ENCODE results near the gene NINJ1. TPM values are rescaled to one million over a fixed set of nuclear protein-coding genes. Genes with fewer than 3 reads are reported as not detected.

The NINJ1 gene
- total and polyA plus RNA-seq, 2 of the 13 experiments (the other 11 are each of a cell fraction or from before 2014, with no cell fraction given): 81.2 to 92.1 TPM

DNA sequence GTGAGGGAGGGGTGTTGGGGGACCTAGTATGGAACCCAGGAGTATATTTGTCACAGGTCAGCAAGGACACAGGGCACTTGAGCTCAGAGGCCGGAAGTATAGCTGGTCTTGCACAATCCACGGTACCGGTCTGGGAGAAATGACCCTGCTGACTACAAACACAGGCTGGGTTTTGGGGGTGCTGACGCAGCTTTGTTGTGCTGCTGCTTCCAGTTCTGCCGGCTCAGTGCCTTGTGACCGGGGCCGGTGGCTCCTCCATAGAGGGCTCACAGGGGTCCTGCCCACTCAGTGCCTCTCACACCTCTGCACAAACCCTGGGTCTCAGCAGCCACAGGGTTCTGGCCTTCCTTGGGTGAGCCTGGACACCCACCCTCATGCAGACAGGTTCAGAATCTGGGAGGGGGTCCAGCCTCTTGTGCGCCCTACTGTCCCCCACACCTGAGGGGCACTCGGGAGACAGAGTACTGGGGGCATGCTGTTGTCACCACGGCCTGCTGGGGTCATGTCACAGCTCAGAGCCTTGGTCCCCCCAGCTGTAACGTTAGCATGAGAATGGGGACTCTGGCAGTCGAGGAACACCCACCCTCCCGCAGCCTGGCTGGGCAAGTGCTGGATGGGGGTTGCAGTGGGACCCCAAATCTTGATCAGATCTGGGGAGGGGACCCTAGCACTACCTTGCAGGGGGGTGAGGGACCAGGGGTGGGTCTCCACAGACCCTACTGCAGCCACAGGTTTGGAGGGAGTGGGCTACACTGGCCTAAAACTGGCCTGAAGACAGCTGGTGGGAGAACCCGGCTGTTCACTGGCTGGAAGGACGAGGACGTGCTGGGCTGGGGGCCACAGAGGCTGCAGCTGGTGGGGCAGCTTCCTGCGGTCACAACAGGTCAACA lies 17.7 kb downstream of the NINJ1 start (continued):
- TF ChIP-seq KLF12 (CRISPR knock-in tag; IDR thresholded peaks at IDR 0.05; ENCODE audit: borderline replicate concordance): no peak
- no peak for TF ChIP-seq ZFY (CRISPR knock-in tag; IDR thresholded peaks at IDR 0.05)
- TF ChIP-seq, protein P1, sequence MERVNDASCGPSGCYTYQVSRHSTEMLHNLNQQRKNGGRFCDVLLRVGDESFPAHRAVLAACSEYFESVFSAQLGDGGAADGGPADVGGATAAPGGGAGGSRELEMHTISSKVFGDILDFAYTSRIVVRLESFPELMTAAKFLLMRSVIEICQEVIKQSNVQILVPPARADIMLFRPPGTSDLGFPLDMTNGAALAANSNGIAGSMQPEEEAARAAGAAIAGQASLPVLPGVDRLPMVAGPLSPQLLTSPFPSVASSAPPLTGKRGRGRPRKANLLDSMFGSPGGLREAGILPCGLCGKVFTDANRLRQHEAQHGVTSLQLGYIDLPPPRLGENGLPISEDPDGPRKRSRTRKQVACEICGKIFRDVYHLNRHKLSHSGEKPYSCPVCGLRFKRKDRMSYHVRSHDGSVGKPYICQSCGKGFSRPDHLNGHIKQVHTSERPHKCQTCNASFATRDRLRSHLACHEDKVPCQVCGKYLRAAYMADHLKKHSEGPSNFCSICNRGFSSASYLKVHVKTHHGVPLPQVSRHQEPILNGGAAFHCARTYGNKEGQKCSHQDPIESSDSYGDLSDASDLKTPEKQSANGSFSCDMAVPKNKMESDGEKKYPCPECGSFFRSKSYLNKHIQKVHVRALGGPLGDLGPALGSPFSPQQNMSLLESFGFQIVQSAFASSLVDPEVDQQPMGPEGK (CRISPR knock-in tag; IDR thresholded peaks at IDR 0.05): peak; percentile 79
- TF ChIP-seq RBM22 (optimal IDR thresholded peaks at IDR 0.05; ENCODE audit: low read length): no peak
- no peak for TF ChIP-seq DNMT3B (CRISPR knock-in tag; conservative IDR thresholded peaks at IDR 0.05)
- no peak for TF ChIP-seq SIN3B (IDR thresholded peaks at IDR 0.05; ENCODE audit: low read length)
- no peak for TF ChIP-seq ZBTB3 (CRISPR knock-in tag; IDR thresholded peaks at IDR 0.05; ENCODE audit: borderline replicate concordance, low read depth)
- TF ChIP-seq GTF2F1 (IDR thresholded peaks at IDR 0.05; ENCODE audit: low read length): no peak
- peak; percentile 81 for TF ChIP-seq FOXO1 (CRISPR knock-in tag; IDR thresholded peaks at IDR 0.05)
- TF ChIP-seq ZFYVE20 (CRISPR knock-in tag; IDR thresholded peaks at IDR 0.05; ENCODE audit: borderline replicate concordance, low read depth): no peak
- no peak; the same call in 1 of the 2 replicates for TF ChIP-seq MYC (CRISPR knock-in tag; IDR thresholded peaks at IDR 0.05; ENCODE audit: borderline replicate concordance)
- TF ChIP-seq ZNF253 (CRISPR knock-in tag; IDR thresholded peaks at IDR 0.05; ENCODE audit: borderline replicate concordance): no peak
- no peak for TF ChIP-seq JARID2 (CRISPR knock-in tag; IDR thresholded peaks at IDR 0.05; ENCODE audit: insufficient replicate concordance)
- TF ChIP-seq PHF20 (CRISPR knock-in tag; IDR thresholded peaks at IDR 0.05): 0 out of 2 replicates have a peak, but pooled peaks have one; percentile 33
- TF ChIP-seq ZNF367 (CRISPR knock-in tag; IDR thresholded peaks at IDR 0.05; ENCODE audit: borderline replicate concordance): no peak
- TF ChIP-seq SMAD1 (CRISPR knock-in tag; IDR thresholded peaks at IDR 0.05; ENCODE audit: borderline replicate concordance, low read depth): no peak
- no peak for TF ChIP-seq ZMAT3 (CRISPR knock-in tag; conservative IDR thresholded peaks at IDR 0.05)
- TF ChIP-seq ATAD3A (CRISPR knock-in tag; IDR thresholded peaks at IDR 0.05): no peak
- no peak for TF ChIP-seq NONO (IDR thresholded peaks at IDR 0.05)
- 0 out of 2 replicates have a peak, but pooled peaks have one; percentile 39 for TF ChIP-seq NONO (CRISPR knock-in tag; conservative IDR thresholded peaks at IDR 0.05)
- TF ChIP-seq BCL6 (CRISPR knock-in tag; IDR thresholded peaks at IDR 0.05): peak; percentile 53; the same call in 1 of the 2 replicates
- no peak for TF ChIP-seq ZNF619 (CRISPR knock-in tag; IDR thresholded peaks at IDR 0.05)
- no peak for TF ChIP-seq ZNF33B (CRISPR knock-in tag; IDR thresholded peaks at IDR 0.05)
- TF ChIP-seq, protein P2, sequence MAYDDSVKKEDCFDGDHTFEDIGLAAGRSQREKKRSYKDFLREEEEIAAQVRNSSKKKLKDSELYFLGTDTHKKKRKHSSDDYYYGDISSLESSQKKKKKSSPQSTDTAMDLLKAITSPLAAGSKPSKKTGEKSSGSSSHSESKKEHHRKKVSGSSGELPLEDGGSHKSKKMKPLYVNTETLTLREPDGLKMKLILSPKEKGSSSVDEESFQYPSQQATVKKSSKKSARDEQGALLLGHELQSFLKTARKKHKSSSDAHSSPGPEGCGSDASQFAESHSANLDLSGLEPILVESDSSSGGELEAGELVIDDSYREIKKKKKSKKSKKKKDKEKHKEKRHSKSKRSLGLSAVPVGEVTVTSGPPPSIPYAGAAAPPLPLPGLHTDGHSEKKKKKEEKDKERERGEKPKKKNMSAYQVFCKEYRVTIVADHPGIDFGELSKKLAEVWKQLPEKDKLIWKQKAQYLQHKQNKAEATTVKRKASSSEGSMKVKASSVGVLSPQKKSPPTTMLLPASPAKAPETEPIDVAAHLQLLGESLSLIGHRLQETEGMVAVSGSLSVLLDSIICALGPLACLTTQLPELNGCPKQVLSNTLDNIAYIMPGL (CRISPR knock-in tag; IDR thresholded peaks at IDR 0.05; ENCODE audit: borderline replicate concordance in 1 of 2, low read depth in 1 of 2): peak in 1 of 2 experiments; percentile 48; a peak in 1 of 4 replicates
- TF ChIP-seq CBX1 (IDR thresholded peaks at IDR 0.05; ENCODE audit: low read depth): no peak
- no peak for TF ChIP-seq MZF1 (CRISPR knock-in tag; IDR thresholded peaks at IDR 0.05; ENCODE audit: borderline replicate concordance)
- peak; percentile 20; the same call in 1 of the 2 replicates for TF ChIP-seq ATF3 (CRISPR knock-in tag; IDR thresholded peaks at IDR 0.05)
- TF ChIP-seq ZNF550 (CRISPR knock-in tag; IDR thresholded peaks at IDR 0.05; ENCODE audit: borderline replicate concordance): no peak
